Daoy (cell line): ENCODE data around the gene TECPR1. TPM values are rescaled to one million over a fixed set of nuclear protein-coding genes. Genes with fewer than 3 reads are reported as not detected.

Experiments used
- DNase-seq: peaks from one replicate; pipeline ENCODE4 v3.0.0-alpha.2; 2015; ENCODE audit warnings: low read depth
- total RNA-seq: library from RNA; depleted of rRNA; stranded (reverse); fragments of >200 nt; shearing (Covaris generic); gene quantifications from 2 replicates; pipeline ENCODE4 v1.2.3, GENCODE V29; 2014

The TECPR1 gene
- total RNA-seq, 1 experiment from 2014 or later = 5.2 TPM

- DNase-seq = no peak
Measured at GRCh38 chr7:98192781-98193457, 59.1 kb downstream of the TECPR1 start.

- no peak for DNase-seq
Measured at GRCh38 chr7:98191668-98192431, 60.2 kb downstream of the TECPR1 start.

GRCh38 chr7:98189559-98189958, 62.5 kb downstream of the TECPR1 start:
- DNase-seq = no peak

- no peak for DNase-seq
Measured at GRCh38 chr7:98187138-98187502, 64.9 kb downstream of the TECPR1 start.

GRCh38 chr7:98186452-98187137, 65.4 kb downstream of the TECPR1 start:
- DNase-seq = peak; percentile 22

GRCh38 chr7:98185101-98185500, 66.9 kb downstream of the TECPR1 start:
- no peak for DNase-seq

- no peak for DNase-seq
Measured at GRCh38 chr7:98180751-98181150, 71.3 kb downstream of the TECPR1 start.

GRCh38 chr7:98178762-98179490, 73.1 kb downstream of the TECPR1 start:
- no peak for DNase-seq

- DNase-seq = no peak
Measured at GRCh38 chr7:98178321-98178720, 73.7 kb downstream of the TECPR1 start.

- no peak for DNase-seq
Measured at GRCh38 chr7:98177553-98177952, 74.5 kb downstream of the TECPR1 start.

GRCh38 chr7:98175260-98175940, 76.6 kb downstream of the TECPR1 start:
- DNase-seq = no peak

GRCh38 chr7:98174334-98175259, 77.4 kb downstream of the TECPR1 start:
- DNase-seq = no peak

- DNase-seq = no peak
Measured at GRCh38 chr7:98171449-98171848, 80.6 kb downstream of the TECPR1 start.

- DNase-seq = no peak
Measured at GRCh38 chr7:98170966-98171365, 81.1 kb downstream of the TECPR1 start.

- DNase-seq = no peak
Measured at GRCh38 chr7:98168904-98169621, 83.0 kb downstream of the TECPR1 start.

- DNase-seq = peak; percentile 54
Measured at GRCh38 chr7:98168181-98168903, 83.7 kb downstream of the TECPR1 start.

GRCh38 chr7:98167653-98168052, 84.4 kb downstream of the TECPR1 start:
- no peak for DNase-seq

- no peak for DNase-seq
Measured at GRCh38 chr7:98166668-98166970, 85.4 kb downstream of the TECPR1 start.
